Activated naive CD8-positive, alpha-beta T cell (primary cell): ENCODE data around the gene RBPMS2.
A peak's percentile ranks its signal among the peaks of the same experiment; 100 is the strongest.
"Not testable (repeated sequence)": the region's sequence is repeated elsewhere in the genome, so short reads cannot be mapped to it uniquely, and the experiment has no call there.

Experiments
- H3K27ac Mint-ChIP-seq: one replicate; pipeline ENCODE4 v1.8.0; 2021; ENCODE audit warnings: mixed read lengths
- H3K27me3 Mint-ChIP-seq: one replicate; pipeline ENCODE4 v1.8.0; 2021; ENCODE audit warnings: mixed read lengths
- H3K36me3 Mint-ChIP-seq: one replicate; pipeline ENCODE4 v1.8.0; 2021; ENCODE audit warnings: mixed read lengths
- H3K4me1 Mint-ChIP-seq: one replicate; pipeline ENCODE4 v1.8.0; 2021; ENCODE audit warnings: low read depth, mixed read lengths
- H3K4me3 Mint-ChIP-seq: one replicate; pipeline ENCODE4 v1.8.0; 2021; ENCODE audit warnings: mild to moderate bottlenecking, mixed read lengths
- H3K9me3 Mint-ChIP-seq: one replicate; pipeline ENCODE4 v1.8.0; 2021; ENCODE audit warnings: low read depth, mixed read lengths

RBPMS2 gene

DNA sequence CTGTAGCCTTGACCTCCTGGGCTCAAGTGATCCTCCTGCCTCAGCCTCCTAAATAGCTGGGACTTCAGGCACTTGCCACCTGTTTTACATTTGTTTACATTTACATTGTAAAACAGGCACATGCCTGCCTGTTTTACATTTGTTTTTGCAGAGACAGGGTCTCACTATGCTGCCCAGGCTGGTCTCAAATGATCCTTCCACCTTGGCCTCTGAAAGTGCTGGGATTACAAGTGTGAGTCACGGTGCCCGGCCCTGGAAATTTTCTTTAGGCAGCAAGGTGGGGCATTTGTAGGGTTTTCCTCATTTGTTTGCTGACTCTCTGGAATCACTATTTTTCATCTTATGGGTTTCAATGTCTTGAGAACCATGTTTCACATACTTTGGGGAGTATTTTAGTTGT lies 25.1 kb upstream of the RBPMS2 start:
- no peaks in the 10 kb centered on the region for H3K9me3 Mint-ChIP-seq
- H3K27ac Mint-ChIP-seq: no peak overlapping the region
- H3K4me1 Mint-ChIP-seq: no peaks in the 10 kb centered on the region
- no peak overlapping the region for H3K4me3 Mint-ChIP-seq
- H3K36me3 Mint-ChIP-seq: no peaks in the 10 kb centered on the region
- H3K27me3 Mint-ChIP-seq: no peaks in the 10 kb centered on the region

GRCh38 chr15:64798905-64799304 lies 23.5 kb upstream of the RBPMS2 start:
- not testable (repeated sequence) for H3K27me3 Mint-ChIP-seq, H3K4me1 Mint-ChIP-seq, H3K9me3 Mint-ChIP-seq, H3K36me3 Mint-ChIP-seq, H3K4me3 Mint-ChIP-seq, H3K27ac Mint-ChIP-seq

- H3K27ac Mint-ChIP-seq, H3K9me3 Mint-ChIP-seq, H3K4me1 Mint-ChIP-seq, H3K4me3 Mint-ChIP-seq, H3K27me3 Mint-ChIP-seq, H3K36me3 Mint-ChIP-seq: not testable (repeated sequence)
Observed at GRCh38 chr15:64795921-64796320, 20.5 kb upstream of the RBPMS2 start.

DNA sequence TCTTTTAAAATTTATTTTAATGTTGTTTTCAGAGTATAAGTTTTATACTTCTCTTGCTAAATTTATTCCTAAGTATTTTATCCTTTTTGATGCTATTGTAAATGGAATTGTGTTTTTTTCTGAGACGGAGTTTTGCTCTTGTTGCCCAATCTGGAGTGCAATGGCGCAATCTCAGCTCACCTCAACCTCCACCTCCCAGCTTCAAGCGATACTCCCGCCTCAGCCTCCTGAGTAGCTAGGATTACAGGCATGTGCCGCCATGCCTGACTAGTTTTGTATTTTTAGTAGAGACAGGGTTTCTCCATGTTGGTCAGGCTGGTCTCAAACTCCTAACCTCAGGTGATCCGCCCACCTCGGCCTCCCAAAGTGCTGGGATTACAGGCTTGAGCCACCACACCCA lies 19.9 kb upstream of the RBPMS2 start:
- not testable (repeated sequence) for H3K27ac Mint-ChIP-seq, H3K27me3 Mint-ChIP-seq, H3K4me3 Mint-ChIP-seq, H3K9me3 Mint-ChIP-seq, H3K4me1 Mint-ChIP-seq, H3K36me3 Mint-ChIP-seq

GRCh38 chr15:64792282-64792681 lies 16.9 kb upstream of the RBPMS2 start:
- no peaks in the 10 kb centered on the region for H3K4me1 Mint-ChIP-seq
- no peaks in the 10 kb centered on the region for H3K36me3 Mint-ChIP-seq
- no peaks in the 10 kb centered on the region for H3K27me3 Mint-ChIP-seq
- H3K9me3 Mint-ChIP-seq: no peaks in the 10 kb centered on the region
- H3K27ac Mint-ChIP-seq: no peak overlapping the region
- no peak overlapping the region for H3K4me3 Mint-ChIP-seq

DNA sequence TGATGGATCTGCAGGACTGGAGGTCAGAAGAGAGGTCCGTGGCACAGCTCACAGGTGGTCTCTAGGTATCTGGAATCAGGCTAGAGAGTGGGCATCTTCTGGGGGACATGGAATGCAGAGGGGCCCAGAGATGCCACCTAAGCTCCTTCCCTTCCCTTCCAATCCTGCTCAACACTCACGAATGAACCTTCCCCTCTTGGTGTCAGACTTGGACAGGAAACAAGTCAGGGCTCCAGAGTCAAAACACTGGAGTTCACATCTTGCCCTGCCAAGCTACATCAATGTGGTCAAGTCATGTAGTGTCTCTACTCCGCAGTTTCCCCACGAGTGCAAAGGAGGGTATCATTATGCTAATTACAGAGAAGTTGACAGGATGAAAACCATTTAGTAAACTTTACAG lies 16.0 kb upstream of the RBPMS2 start:
- Mint-ChIP-seq H3K4me3 (no peak overlapping the region), H3K9me3 (no peaks in the 10 kb centered on the region), H3K27ac (no peak overlapping the region), H3K36me3 (no peaks in the 10 kb centered on the region), H3K27me3 (no peaks in the 10 kb centered on the region), H3K4me1 (no peaks in the 10 kb centered on the region)

DNA sequence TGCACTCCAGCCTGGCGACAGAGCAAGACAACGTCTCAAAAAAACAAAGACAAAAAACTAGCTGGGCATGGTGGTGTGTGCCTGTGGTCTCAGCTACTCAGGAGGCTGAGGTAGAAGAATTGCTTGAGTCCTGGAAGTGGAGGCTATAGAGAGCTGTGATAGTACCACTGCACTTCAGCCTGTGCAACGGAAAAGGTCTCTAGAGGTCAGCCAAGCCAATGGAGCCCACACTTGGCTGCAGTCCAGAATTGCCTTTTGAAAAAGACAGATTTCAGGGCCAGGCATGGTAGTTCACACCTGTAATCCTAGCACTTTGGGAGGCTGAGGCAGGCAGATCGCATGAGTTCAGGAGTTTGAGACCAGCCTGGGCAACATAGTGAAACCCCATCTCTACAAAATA lies 8.4 kb upstream of the RBPMS2 start:
- no peaks in the 10 kb centered on the region for H3K36me3 Mint-ChIP-seq
- no peak overlapping the region for H3K4me3 Mint-ChIP-seq
- no peaks in the 10 kb centered on the region for H3K9me3 Mint-ChIP-seq
- no peaks in the 10 kb centered on the region for H3K4me1 Mint-ChIP-seq
- H3K27ac Mint-ChIP-seq: no peak overlapping the region
- H3K27me3 Mint-ChIP-seq: peaks cover 5% of the 10 kb centered on the region

DNA sequence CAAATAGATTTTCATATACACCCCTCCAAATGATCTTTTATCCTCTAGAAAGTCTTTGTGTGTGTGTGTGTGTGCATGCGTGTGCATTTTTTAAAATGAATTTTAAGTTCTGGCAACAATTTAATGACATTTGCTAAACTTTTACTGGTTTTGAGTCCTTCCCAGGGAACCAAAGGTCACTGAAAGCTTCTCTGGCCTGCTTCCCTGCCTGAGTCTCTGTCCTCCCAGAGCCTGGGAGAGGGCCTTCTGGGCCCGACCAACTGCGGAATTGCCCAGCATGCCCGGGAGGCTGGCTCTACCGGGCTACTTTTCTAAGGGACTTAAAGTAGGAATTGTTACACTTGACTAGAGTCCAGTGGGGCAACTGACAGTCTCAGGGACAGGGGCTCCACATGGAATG lies 7.4 kb upstream of the RBPMS2 start:
- H3K27me3 Mint-ChIP-seq: peaks cover 5% of the 10 kb centered on the region
- H3K36me3 Mint-ChIP-seq: no peaks in the 10 kb centered on the region
- no peaks in the 10 kb centered on the region for H3K9me3 Mint-ChIP-seq
- H3K4me3 Mint-ChIP-seq: no peak overlapping the region
- H3K27ac Mint-ChIP-seq: no peak overlapping the region
- H3K4me1 Mint-ChIP-seq: no peaks in the 10 kb centered on the region

DNA sequence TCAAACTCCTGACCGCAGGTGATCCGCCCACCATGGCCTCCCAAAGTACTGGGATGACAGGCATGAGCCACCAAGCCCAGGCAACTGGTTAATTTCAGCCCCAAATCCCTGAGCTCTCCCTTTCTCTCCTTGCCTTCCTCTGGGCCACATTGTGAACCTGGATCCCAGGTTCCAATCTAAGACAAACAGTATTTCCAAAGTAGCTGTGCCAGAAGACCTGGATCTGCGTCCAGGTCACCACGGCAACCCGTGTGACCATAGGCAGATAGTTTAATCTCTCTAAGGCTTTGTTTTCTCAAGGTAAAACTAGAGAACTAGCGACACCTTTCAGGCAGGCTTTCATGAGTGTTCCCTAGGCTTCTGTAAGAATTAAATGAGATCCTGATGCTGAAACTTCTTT lies 5.9 kb upstream of the RBPMS2 start:
- H3K9me3 Mint-ChIP-seq: no peaks in the 10 kb centered on the region
- H3K27ac Mint-ChIP-seq: no peak overlapping the region
- H3K36me3 Mint-ChIP-seq: no peaks in the 10 kb centered on the region
- H3K4me1 Mint-ChIP-seq: peaks cover 2% of the 10 kb centered on the region
- H3K4me3 Mint-ChIP-seq: no peak overlapping the region
- peaks cover 8% of the 10 kb centered on the region for H3K27me3 Mint-ChIP-seq

DNA sequence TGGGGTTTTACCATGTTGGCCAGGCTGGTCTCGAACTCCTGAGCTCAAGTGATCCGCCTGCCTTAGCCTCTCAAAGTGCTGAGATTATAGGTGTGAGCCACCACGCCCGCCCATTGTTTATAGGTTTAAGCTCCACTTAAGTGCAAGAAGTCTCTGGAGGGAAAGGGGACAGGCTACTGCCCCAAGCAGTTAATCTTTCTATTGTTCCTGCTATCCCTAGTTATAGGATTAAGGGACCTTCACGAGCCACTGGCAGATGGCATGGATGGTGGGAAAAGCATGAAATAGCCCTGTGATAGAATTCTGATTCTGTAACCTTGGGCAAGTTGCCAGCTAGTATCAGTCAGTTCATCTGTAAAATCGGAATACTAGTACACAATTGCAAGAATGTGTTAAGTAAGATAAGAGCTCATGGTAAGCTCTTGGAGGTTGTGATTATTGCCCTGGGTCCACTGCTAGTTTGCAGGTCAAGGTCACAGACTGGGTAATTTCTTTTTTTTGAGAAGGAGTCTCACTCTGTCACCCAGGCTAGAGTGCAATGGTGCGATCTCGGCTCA lies 5.3 kb upstream of the RBPMS2 start:
- Mint-ChIP-seq H3K27ac (no peak overlapping the region), H3K36me3 (no peaks in the 10 kb centered on the region), H3K4me1 (peaks cover 2% of the 10 kb centered on the region), H3K9me3 (no peaks in the 10 kb centered on the region), H3K27me3 (peaks cover 8% of the 10 kb centered on the region), H3K4me3 (no peak overlapping the region)

DNA sequence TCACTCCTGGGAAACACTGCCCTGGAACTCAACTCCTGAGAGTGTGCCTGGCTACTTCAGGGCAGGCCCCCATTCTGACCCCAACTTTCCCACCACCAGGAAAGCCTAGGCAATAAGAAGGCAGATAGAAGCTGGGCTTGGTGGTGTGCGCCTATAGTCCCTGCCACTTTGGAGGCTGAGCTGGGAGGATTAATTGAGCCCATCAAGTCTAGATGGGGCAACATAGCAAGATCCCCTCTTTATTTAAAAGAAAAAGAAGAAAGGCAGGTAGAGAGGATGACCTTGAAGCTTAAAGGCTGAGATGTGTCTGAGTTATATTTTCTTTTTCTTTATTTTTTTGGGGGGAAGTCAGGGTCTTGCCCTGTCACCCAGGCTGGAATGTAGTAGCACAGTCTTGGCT lies 4.2 kb upstream of the RBPMS2 start:
- no peaks in the 10 kb centered on the region for H3K36me3 Mint-ChIP-seq

GRCh38 chr15:64779024-64779423 lies 3.6 kb upstream of the RBPMS2 start:
- Mint-ChIP-seq H3K9me3 (no peaks in the 10 kb centered on the region), H3K4me3 (no peak overlapping the region), H3K36me3 (no peaks in the 10 kb centered on the region), H3K27ac (no peak overlapping the region), H3K4me1 (peaks cover 7% of the 10 kb centered on the region), H3K27me3 (peaks cover 12% of the 10 kb centered on the region)

More for the DNA sequence above, 4.2 kb upstream of the RBPMS2 start:
- Mint-ChIP-seq H3K9me3 (no peaks in the 10 kb centered on the region), H3K4me1 (peaks cover 2% of the 10 kb centered on the region), H3K4me3 (no peak overlapping the region), H3K27ac (no peak overlapping the region), H3K27me3 (peaks cover 8% of the 10 kb centered on the region)

DNA sequence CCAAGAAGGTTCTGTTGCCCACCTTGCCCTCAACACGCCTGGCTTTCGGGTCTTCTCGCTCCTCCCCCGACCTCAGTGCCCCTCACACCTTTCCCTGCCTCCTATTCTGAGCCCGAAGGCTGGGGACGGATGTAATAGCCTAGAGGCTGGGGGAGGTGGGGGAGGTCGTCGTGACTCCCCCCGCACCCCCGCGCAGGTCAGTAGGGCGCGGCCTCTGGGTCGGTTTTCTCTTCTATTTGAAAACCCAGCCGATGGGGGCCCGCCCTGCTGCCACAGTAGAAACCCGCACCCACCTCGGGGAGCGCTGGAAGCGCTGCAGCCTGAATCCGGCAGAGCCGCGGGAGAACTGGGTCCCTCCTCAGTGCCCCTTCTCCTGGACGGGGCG lies 1.0 kb upstream of the RBPMS2 start:
- peak overlapping the region; percentile 75 for H3K4me3 Mint-ChIP-seq
- no peaks in the 10 kb centered on the region for H3K9me3 Mint-ChIP-seq
- H3K27ac Mint-ChIP-seq: no peak overlapping the region
- peaks cover 22% of the 10 kb centered on the region for H3K27me3 Mint-ChIP-seq
- no peaks in the 10 kb centered on the region for H3K36me3 Mint-ChIP-seq
- H3K4me1 Mint-ChIP-seq: peaks cover 7% of the 10 kb centered on the region

DNA sequence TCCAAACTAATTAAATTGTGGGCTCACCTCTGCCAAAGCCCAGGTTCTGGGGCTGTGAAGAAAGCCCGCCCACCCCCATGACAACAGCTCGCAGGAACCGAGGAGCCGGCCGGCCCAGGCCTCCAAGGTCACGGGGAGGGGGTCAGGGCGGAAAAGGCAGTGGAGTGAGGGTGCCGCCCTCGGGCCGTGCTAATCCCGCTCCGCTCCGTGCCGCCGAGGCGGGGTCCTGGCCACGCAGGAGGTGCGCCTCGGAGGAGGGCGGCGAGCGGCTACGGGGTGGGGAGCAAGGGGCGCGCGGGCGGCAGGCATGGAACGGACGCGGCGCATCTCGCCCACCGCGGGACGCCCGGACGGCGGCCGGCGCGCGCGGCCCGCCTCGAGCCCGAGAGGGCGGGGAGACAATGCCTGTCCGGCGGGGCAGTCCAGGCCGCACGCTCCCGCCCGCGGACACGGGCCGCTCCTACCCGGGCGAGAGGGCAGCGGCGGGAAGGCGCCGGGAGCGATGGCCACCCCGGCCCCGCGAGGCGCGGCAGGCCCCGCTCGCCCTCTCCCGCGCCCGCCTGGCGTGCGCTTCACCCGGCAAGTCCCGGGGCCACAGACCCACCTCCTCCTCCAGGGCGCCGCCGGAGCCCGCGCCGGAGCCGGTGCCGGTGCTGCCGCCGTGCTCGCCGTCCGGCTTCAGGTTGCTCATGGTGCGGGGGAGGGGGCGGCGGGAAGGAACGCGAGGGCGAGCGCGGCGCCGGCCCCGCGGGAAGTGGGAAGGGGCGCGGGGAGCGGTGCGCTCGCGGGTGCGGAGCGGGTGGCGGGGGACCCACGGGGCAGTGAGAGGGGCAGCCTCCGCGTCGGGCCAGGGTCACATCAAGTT lies 528 bp downstream of the RBPMS2 start:
- H3K27ac Mint-ChIP-seq: no peak overlapping the region
- no peaks in the 10 kb centered on the region for H3K36me3 Mint-ChIP-seq
- no peaks in the 10 kb centered on the region for H3K9me3 Mint-ChIP-seq
- H3K4me3 Mint-ChIP-seq: peak overlapping the region; percentile 68
- peaks cover 7% of the 10 kb centered on the region for H3K4me1 Mint-ChIP-seq
- peaks cover 20% of the 10 kb centered on the region for H3K27me3 Mint-ChIP-seq

DNA sequence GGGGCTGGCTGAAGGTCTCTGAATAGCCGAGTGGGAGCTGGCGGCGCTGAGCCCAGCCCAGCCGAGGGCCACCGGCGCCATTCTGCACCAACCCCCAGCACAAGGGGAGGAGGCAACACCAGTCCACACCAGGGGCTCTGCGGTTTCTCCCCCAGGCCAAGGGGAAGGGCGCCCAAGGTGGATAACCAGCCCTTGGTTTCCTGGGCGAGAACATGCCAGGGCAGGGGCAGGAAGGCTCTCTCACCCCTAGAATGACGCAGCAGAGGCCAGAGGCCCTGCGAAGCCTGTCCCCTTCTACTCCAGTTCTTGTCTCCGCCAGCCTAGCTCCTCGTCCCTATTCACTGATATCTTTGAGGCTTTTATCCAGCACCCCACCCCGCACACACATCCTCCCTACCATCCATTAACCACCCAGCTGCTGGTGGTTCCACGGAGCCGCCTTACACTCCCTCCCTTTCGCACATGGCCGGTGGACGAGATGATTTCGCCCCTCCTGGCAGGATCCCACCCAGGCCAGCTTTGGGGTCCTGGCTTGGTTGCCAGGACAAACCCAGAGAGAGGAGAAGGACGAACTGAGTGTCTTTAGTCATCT lies 1.3 kb downstream of the RBPMS2 start:
- Mint-ChIP-seq H3K4me3 (peak overlapping the region; percentile 68), H3K27ac (no peak overlapping the region), H3K9me3 (no peaks in the 10 kb centered on the region), H3K36me3 (no peaks in the 10 kb centered on the region), H3K27me3 (peaks cover 19% of the 10 kb centered on the region), H3K4me1 (peaks cover 7% of the 10 kb centered on the region)

DNA sequence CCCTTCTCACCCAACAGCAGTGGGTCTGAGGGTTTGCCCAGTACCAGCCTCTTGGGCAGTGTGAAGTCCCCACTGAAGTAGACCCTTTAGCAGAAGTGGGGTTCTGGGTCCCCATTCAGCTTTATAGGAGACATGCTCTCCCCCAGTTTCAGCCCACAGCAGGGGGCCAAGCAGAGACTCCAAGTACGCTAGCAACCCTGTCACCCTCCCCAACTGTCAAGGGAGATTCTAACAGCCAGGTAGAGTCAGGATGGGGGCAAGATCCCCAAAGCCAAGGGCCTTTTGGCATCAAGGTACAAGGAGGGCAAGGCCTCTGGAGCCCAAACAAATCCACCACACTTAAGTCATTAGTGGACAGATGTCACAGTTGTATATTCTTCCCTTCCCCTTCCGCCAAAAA lies 1.8 kb downstream of the RBPMS2 start:
- H3K4me1 Mint-ChIP-seq: peaks cover 7% of the 10 kb centered on the region
- H3K27ac Mint-ChIP-seq: no peak overlapping the region
- no peaks in the 10 kb centered on the region for H3K9me3 Mint-ChIP-seq
- H3K27me3 Mint-ChIP-seq: peaks cover 19% of the 10 kb centered on the region
- no peaks in the 10 kb centered on the region for H3K36me3 Mint-ChIP-seq
- peak overlapping the region; percentile 67 for H3K4me3 Mint-ChIP-seq
